Naive thymus-derived CD4-positive, alpha-beta T cell (primary cell): ENCODE measurements around the gene KIF26B. TPM values are rescaled to one million over a fixed set of nuclear protein-coding genes. Genes with fewer than 3 reads are reported as not detected.

ENCODE experiments used
- ATAC-seq: fragments of 150-1000 bp; cut with Tn5 transposase; 2 replicates; pipeline ENCODE4 v1.10.0; 2021; ENCODE audit warnings: mild to moderate bottlenecking, moderate library complexity
- CTCF ChIA-PET: fragments of 350-600 bp; sonication (Branson Sonifier 250); formaldehyde crosslinking; loops from one replicate; lab custom pipeline; 2021; ENCODE audit warnings: antibody characterized with exemption; lab: Charles Lee
- POLR2A ChIA-PET: fragments of 350-600 bp; sonication (Branson Sonifier 250); formaldehyde crosslinking; loops from one replicate; lab custom pipeline; 2021; ENCODE audit warnings: antibody characterized with exemption, inconsistent platforms; lab: Charles Lee
- DNase-seq, 9 donors: peaks; one replicate each; pipeline versions ENCODE4 v3.0.0 to v3.0.0-alpha.2; 2020 to 2022; ENCODE audit warnings: mixed read lengths in 1 of 9
- H3K27ac ChIP-seq: one replicate; pipeline ENCODE4 v1.7.0; 2013; ENCODE audit warnings: mild to moderate bottlenecking, low read depth, low read length, moderate library complexity
- H3K27me3 ChIP-seq, 2 donors: one replicate each; pipeline ENCODE4 v1.7.0; 2013; ENCODE audit warnings: low read length in 2 of 2, mild to moderate bottlenecking in 2 of 2, moderate library complexity in 2 of 2; ENCODE audit not compliant: control insufficient read depth in 2 of 2, insufficient read depth in 2 of 2
- H3K36me3 ChIP-seq, 3 experiments: 1 replicate in 2 of 3; 2 replicates in 1 of 3; pipeline ENCODE4 v1.7.0; 2013; ENCODE audit warnings: low read length in 3 of 3, mild to moderate bottlenecking in 3 of 3, moderate library complexity in 1 of 3; ENCODE audit not compliant: insufficient read depth in 3 of 3, control insufficient read depth in 2 of 3
- H3K4me1 ChIP-seq, 2 donors: one replicate each; pipeline ENCODE4 v1.7.0; 2013; ENCODE audit warnings: low read length in 2 of 2, mild to moderate bottlenecking in 2 of 2, moderate library complexity in 1 of 2; ENCODE audit not compliant: control insufficient read depth in 2 of 2, insufficient read depth in 2 of 2
- H3K4me3 ChIP-seq: 2 replicates; pipeline ENCODE4 v1.7.0; 2013; ENCODE audit warnings: mild to moderate bottlenecking, low read length
- H3K9me3 ChIP-seq, 3 experiments: 1 replicate in 2 of 3; 2 replicates in 1 of 3; pipeline ENCODE4 v1.7.0; 2013; ENCODE audit warnings: low read length in 3 of 3; ENCODE audit not compliant: control insufficient read depth in 2 of 3
- H3K27ac Mint-ChIP-seq, 9 donors: one replicate each; pipeline ENCODE4 v1.8.0; 2020 to 2022; ENCODE audit warnings: mixed read lengths in 9 of 9, mild to moderate bottlenecking in 8 of 9, moderate library complexity in 5 of 9, inconsistent platforms in 2 of 9
- H3K27me3 Mint-ChIP-seq, 5 donors: one replicate each; pipeline ENCODE4 v1.8.0; 2021 to 2022; ENCODE audit warnings: mixed read lengths in 5 of 5, mild to moderate bottlenecking in 1 of 5
- H3K36me3 Mint-ChIP-seq, 5 donors: one replicate each; pipeline ENCODE4 v1.8.0; 2020 to 2022; ENCODE audit warnings: mixed read lengths in 5 of 5, mild to moderate bottlenecking in 3 of 5, inconsistent platforms in 1 of 5
- H3K4me1 Mint-ChIP-seq, 7 donors: one replicate each; pipeline ENCODE4 v1.8.0; 2020 to 2022; ENCODE audit warnings: mixed read lengths in 7 of 7, mild to moderate bottlenecking in 3 of 7, inconsistent platforms in 1 of 7
- H3K4me3 Mint-ChIP-seq, 10 donors: one replicate each; pipeline ENCODE4 v1.8.0; 2020 to 2022; ENCODE audit warnings: mild to moderate bottlenecking in 10 of 10, mixed read lengths in 10 of 10, moderate library complexity in 6 of 10, inconsistent platforms in 2 of 10
- H3K9me3 Mint-ChIP-seq, 11 donors: one replicate each; pipeline ENCODE4 v1.8.0; 2020 to 2022; ENCODE audit warnings: mixed read lengths in 11 of 11, mild to moderate bottlenecking in 4 of 11, inconsistent platforms in 1 of 11, moderate library complexity in 1 of 11
- intact Hi-C, 2 donors: fragments of 100-400 bp; cut with micrococcal nuclease; formaldehyde crosslinking; loops; one replicate each; pipeline ENCODE4 v1.15.1; 2023
- polyA plus RNA-seq, 2 donors: library from polyadenylated mRNA; unstranded; fragments of 300-500 nt; fragmentation: Illumina TruSeq; gene quantifications; one replicate each; pipeline ENCODE4 v1.2.3, GENCODE V29; 2021
- total RNA-seq, 6 experiments: library from RNA in 5 of 6; stranded (reverse) in 5 of 6; gene quantifications; 1 replicate in 5 of 6; 2 replicates in 1 of 6; pipeline ENCODE4 v1.2.3 and lab custom pipeline; 2021 to 2026

Gene KIF26B
- total and polyA plus RNA-seq, 7 experiments from 2014 or later: 0.06 to 0.24 (median 0.21) TPM; not detected in 4

DNA sequence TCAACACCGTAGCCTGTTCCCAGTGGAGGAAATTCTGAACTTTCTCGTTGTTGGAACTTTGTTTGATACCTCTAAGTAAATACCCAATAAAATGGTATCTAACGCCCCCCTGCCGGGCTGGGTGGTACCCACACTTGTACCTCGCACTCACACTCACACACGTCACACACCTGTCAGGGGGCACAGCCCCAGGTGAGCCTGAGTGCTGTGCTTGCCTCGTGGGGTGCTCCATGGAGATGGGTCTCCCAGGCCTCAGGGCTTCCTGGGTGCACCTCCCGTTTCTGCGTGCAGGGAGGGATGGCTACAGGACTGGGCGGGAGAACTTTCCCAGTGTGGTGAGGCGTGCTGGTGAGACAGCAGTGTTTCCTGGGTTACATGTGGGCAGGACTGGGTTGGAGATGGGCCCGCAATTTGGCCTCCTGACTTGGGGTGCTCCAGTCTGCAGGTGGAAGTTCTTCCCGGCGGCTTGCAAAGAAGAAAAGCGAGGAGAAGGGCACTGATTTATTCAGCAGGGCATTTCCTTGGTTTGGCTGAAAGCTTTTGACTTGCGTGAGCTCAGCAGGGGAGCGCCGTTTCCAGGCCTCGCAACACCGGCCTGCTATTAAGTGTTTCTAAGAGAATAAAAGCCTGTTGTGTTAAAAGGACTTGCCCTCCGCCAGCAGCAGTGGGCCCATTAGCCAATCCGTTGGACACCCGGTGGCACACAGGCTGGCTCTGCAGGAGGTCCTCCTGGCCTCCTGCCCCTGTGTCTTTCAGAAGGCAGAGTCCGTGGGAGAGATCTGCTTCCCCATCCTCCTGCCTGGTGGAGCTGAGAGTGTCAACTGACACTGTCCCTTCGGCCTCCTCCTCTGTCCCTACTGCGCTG lies 79.7 kb downstream of the KIF26B start:
- ChIA-PET POLR2A (no interaction called here), CTCF (no interaction called here)
- peaks cover 0 to 4% (median 0%) of the 10 kb centered on the region in 11 donors for H3K9me3 Mint-ChIP-seq
- ATAC-seq (no peak), DNase-seq (no peak)
- no peak overlapping the region for H3K27ac ChIP-seq
- no peaks in the 10 kb centered on the region for H3K36me3 Mint-ChIP-seq
- H3K27ac Mint-ChIP-seq: no peak overlapping the region
- H3K36me3 ChIP-seq: no peaks in the 10 kb centered on the region
- H3K4me3 ChIP-seq: no peak overlapping the region
- intact Hi-C loops: no loop called here
- H3K4me1 ChIP-seq: no peaks in the 10 kb centered on the region
- H3K27me3 ChIP-seq: no peaks in the 10 kb centered on the region
- peaks cover 0 to 22% (median 12%) of the 10 kb centered on the region in 5 donors for H3K27me3 Mint-ChIP-seq
- H3K4me3 Mint-ChIP-seq: no peak overlapping the region
- no peaks in the 10 kb centered on the region for H3K4me1 Mint-ChIP-seq
- no peaks in the 10 kb centered on the region for H3K9me3 ChIP-seq

DNA sequence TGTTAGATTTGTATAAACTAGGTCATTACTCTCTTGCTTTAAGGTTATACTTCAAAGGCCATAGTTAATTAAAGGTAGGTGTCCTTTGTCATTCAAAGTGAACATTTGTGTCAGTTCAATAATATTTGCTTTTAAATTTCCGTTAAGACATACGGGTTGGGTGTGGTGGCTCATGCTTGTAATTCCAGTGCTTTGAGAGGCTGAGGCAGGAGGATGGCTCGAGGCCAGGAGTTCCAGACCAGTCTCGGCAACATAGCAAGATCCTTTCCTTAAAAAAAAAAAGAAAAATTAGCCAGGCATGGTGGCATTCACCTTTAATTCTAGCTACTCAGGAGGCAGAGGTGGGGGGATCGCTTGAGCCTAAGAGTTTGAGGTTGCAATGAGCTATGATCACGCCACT lies 80.4 kb downstream of the KIF26B start:
- intact Hi-C loops: no loop called here
- H3K27me3 Mint-ChIP-seq: peaks cover 1 to 26% (median 17%) of the 10 kb centered on the region in 5 donors
- DNase-seq (no peak), ATAC-seq (no peak)
- Histone ChIP-seq H3K27me3 (no peaks in the 10 kb centered on the region), H3K4me1 (no peaks in the 10 kb centered on the region), H3K27ac (no peak overlapping the region), H3K9me3 (no peaks in the 10 kb centered on the region), H3K4me3 (no peak overlapping the region), H3K36me3 (no peaks in the 10 kb centered on the region)
- ChIA-PET POLR2A (no interaction called here), CTCF (no interaction called here)
- H3K9me3 Mint-ChIP-seq: peaks cover 0 to 4% (median 0%) of the 10 kb centered on the region in 11 donors
- no peak overlapping the region for H3K4me3 Mint-ChIP-seq
- H3K27ac Mint-ChIP-seq: no peak overlapping the region
- no peaks in the 10 kb centered on the region for H3K36me3 Mint-ChIP-seq
- H3K4me1 Mint-ChIP-seq: no peaks in the 10 kb centered on the region

DNA sequence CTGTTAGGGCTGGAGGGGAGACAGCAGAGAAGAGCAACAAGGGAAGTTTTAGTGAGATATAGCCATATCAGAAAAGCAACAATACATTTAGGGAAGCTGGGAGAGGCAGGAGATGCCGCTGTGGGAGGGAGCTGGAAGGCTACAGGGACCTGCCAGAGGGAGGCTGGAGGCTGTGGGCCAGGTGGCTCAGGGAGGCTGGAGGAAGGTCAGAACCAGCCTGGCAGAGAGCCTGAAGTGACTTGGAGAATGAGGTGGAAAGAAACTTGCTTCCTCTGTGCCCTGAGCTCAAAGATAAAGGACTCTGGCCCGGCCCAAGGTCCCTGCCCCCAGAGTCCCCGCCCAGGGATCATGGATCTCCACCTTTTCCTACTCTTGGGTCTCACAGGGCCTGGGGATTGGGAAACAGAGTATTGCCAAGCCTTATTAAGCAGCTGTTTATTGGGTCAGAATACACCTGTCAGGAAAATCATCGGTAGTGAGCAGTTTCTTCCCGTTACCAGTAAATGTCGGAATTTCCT lies 85.9 kb downstream of the KIF26B start:
- ChIA-PET CTCF (no interaction called here), POLR2A (no interaction called here)
- Histone ChIP-seq H3K27me3 (no peaks in the 10 kb centered on the region), H3K9me3 (no peaks in the 10 kb centered on the region), H3K4me1 (no peaks in the 10 kb centered on the region), H3K27ac (no peak overlapping the region), H3K4me3 (no peak overlapping the region), H3K36me3 (no peaks in the 10 kb centered on the region)
- Mint-ChIP-seq H3K9me3 (peaks cover 0 to 4% (median 0%) of the 10 kb centered on the region in 11 donors), H3K4me3 (no peak overlapping the region), H3K27me3 (peaks cover 2 to 30% (median 19%) of the 10 kb centered on the region in 5 donors), H3K27ac (no peak overlapping the region), H3K36me3 (no peaks in the 10 kb centered on the region), H3K4me1 (peaks cover 0 to 1% (median 0%) of the 10 kb centered on the region in 7 donors)
- no peak for ATAC-seq
- intact Hi-C loops: no loop called here
- DNase-seq: no peak

DNA sequence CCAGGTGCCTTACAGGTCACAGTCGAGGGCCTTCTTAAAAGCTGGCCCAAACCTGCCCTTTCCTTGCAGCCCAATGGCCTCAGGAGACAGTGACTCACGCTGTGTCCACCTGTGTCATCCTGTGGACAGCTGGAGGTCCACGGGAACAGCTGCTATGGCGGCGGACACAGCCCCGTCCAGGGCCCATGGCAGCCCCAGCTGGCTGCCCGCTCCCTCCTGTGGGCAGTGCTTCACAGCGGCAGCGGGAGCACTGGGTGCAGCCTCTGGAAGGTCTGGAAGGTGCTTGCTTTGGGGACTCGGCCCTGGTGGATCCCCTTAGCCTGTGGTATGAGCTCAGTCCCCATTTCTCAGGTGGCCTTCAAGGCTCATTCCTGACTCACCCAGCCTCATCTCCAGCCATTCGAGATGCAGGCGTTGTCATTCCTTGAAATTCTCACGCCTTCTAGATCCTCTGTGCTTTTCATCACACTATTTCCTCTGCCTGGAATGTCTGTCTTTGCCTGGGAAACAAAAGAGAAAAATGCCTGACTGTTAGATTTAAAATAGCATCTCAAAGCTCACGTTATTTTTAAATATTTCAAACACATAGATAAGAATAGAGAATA lies 86.8 kb downstream of the KIF26B start:
- CTCF ChIA-PET: no interaction called here
- Mint-ChIP-seq H3K9me3 (peaks cover 0 to 4% (median 0%) of the 10 kb centered on the region in 11 donors), H3K36me3 (no peaks in the 10 kb centered on the region), H3K27me3 (peaks cover 2 to 28% (median 19%) of the 10 kb centered on the region in 5 donors), H3K27ac (no peak overlapping the region), H3K4me3 (no peak overlapping the region), H3K4me1 (peaks cover 0 to 1% (median 0%) of the 10 kb centered on the region in 7 donors)
- H3K27ac ChIP-seq: no peak overlapping the region
- intact Hi-C loops: no loop called here
- POLR2A ChIA-PET: no interaction called here
- ATAC-seq (no peak), DNase-seq (no peak)
- H3K4me1 ChIP-seq: no peaks in the 10 kb centered on the region
- no peaks in the 10 kb centered on the region for H3K9me3 ChIP-seq
- no peaks in the 10 kb centered on the region for H3K36me3 ChIP-seq
- no peaks in the 10 kb centered on the region for H3K27me3 ChIP-seq
- H3K4me3 ChIP-seq: no peak overlapping the region

DNA sequence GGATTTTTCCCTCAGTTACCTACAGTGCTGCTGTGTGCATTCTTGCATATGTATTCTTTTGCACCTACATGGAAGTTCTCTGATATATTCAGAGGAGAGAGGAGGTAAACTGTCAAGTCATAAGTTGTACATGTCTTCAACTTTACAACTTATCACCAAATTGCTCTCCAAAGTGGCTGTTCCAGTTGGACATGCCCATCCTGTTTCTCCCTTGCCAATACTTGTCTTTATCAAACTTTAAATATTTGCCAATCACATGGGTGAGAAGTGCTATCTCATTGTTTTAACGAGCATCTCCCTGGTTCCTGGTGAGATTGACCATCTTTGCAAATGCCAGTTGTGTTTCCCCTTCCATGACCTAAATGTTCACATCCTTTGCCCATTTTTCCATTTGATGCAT lies 88.2 kb downstream of the KIF26B start:
- H3K27ac ChIP-seq: no peak overlapping the region
- Mint-ChIP-seq H3K9me3 (peaks cover 0 to 4% (median 0%) of the 10 kb centered on the region in 11 donors), H3K27me3 (peaks cover 2 to 20% (median 14%) of the 10 kb centered on the region in 5 donors), H3K36me3 (no peaks in the 10 kb centered on the region), H3K27ac (no peak overlapping the region), H3K4me3 (no peak overlapping the region), H3K4me1 (peaks cover 0 to 1% (median 0%) of the 10 kb centered on the region in 7 donors)
- ChIA-PET CTCF (no interaction called here), POLR2A (no interaction called here)
- no peaks in the 10 kb centered on the region for H3K4me1 ChIP-seq
- no peak for DNase-seq
- no peaks in the 10 kb centered on the region for H3K27me3 ChIP-seq
- H3K4me3 ChIP-seq: no peak overlapping the region
- intact Hi-C loops: no loop called here
- no peaks in the 10 kb centered on the region for H3K36me3 ChIP-seq
- H3K9me3 ChIP-seq: no peaks in the 10 kb centered on the region
- ATAC-seq: no peak

DNA sequence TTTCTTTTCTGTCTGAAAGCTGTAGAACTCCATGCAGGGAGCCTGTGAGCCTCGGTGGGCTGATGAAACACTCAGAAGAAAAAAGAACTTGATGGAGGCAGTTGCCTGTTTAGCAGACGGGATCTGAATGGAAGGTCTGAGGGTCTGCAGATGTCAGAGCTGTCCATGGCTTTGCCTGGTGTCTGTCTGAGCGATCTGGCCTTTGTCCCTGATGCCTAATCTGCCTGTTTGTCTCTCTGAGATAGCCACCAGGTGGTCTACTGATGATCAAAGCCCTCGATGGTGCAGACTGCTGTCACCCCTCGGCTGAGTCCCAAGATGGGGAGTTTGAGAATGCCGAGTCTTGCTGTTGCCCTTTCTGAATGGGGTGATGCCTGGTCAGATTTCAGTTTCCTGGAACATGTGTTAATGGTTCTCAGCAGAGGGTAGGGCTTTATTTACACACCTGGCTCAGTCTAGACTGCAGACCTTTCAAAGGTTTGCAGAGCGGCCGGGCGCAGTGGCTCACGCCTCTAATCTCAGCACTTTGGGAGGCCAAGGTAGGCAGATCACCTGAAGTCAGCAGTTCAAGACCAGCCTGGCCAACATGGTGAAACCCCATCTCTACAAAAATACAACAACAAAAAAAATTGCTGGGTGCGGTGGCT lies 90.4 kb downstream of the KIF26B start:
- no peaks in the 10 kb centered on the region for H3K36me3 ChIP-seq
- Mint-ChIP-seq H3K9me3 (peaks cover 0 to 1% (median 0%) of the 10 kb centered on the region in 11 donors), H3K27me3 (peaks cover under 1 to 17% (median 8%) of the 10 kb centered on the region in 5 donors), H3K36me3 (no peaks in the 10 kb centered on the region), H3K27ac (no peak overlapping the region), H3K4me3 (no peak overlapping the region), H3K4me1 (peaks cover 0 to 1% (median 0%) of the 10 kb centered on the region in 7 donors)
- no peaks in the 10 kb centered on the region for H3K4me1 ChIP-seq
- ChIA-PET POLR2A (no interaction called here), CTCF (no interaction called here)
- no peaks in the 10 kb centered on the region for H3K27me3 ChIP-seq
- intact Hi-C loops: no loop called here
- H3K27ac ChIP-seq: no peak overlapping the region
- no peaks in the 10 kb centered on the region for H3K9me3 ChIP-seq
- no peak overlapping the region for H3K4me3 ChIP-seq
- DNase-seq: no peak
- no peak for ATAC-seq
